PC-9 (cell line): ENCODE results near the gene ATP11A.

Source experiments
- EZH2 ChIP-seq: fragments of 200-600 bp; sonication (generic); IDR thresholded peaks from 2 replicates; pipeline ENCODE4 v1.8.0; 2017; ENCODE audit warnings: antibody characterized with exemption, low read depth
- TF ChIP-seq, protein P1 (sequence below): fragments of 200-600 bp; sonication (generic); conservative IDR thresholded peaks from 2 replicates; pipeline ENCODE4 v1.6.1; 2017; ENCODE audit warnings: mixed run types, antibody characterized with exemption, mild to moderate bottlenecking, moderate library complexity

DNA sequence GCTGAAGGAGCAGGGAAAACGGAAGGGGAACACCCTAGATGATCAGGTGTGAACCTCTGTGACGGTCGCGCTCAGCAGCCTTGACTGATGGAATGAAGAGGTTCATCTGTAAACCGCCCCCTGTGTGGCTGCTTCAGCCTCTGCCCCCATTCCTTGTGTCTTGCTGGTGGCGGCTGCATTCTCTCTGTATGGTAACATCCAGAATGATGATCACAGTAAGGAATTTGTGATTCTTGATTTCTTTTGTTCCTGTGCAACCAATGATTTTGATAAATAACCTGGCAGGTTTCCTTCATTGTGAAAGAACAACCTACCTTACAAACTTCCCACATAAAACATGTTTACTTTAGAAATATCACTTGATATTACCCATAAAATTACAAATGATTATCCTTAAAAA is 160.4 kb downstream of the ATP11A start:
- TF ChIP-seq, protein P1, sequence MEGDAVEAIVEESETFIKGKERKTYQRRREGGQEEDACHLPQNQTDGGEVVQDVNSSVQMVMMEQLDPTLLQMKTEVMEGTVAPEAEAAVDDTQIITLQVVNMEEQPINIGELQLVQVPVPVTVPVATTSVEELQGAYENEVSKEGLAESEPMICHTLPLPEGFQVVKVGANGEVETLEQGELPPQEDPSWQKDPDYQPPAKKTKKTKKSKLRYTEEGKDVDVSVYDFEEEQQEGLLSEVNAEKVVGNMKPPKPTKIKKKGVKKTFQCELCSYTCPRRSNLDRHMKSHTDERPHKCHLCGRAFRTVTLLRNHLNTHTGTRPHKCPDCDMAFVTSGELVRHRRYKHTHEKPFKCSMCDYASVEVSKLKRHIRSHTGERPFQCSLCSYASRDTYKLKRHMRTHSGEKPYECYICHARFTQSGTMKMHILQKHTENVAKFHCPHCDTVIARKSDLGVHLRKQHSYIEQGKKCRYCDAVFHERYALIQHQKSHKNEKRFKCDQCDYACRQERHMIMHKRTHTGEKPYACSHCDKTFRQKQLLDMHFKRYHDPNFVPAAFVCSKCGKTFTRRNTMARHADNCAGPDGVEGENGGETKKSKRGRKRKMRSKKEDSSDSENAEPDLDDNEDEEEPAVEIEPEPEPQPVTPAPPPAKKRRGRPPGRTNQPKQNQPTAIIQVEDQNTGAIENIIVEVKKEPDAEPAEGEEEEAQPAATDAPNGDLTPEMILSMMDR, result no peak
- no peak for TF ChIP-seq EZH2
